Fibroblast of villous mesenchyme (primary cell): ENCODE measurements around the gene ACP4. TPM values are rescaled to one million over a fixed set of nuclear protein-coding genes. Genes with fewer than 3 reads are reported as not detected.

Experiments used
- DNase-seq: peaks from one replicate; pipeline ENCODE4 v3.0.0-alpha.2; 2010; ENCODE audit warnings: low read depth
- H3K4me3 ChIP-seq: 2 replicates; pipeline ENCODE4 v1.5.1; 2011; ENCODE audit warnings: low read depth, mild to moderate bottlenecking, low read length
- CTCF ChIP-seq: IDR thresholded peaks from 2 replicates; pipeline ENCODE4 v1.5.1; 2012; ENCODE audit warnings: low read depth, mild to moderate bottlenecking, low read length; ENCODE audit not compliant: insufficient read depth
- total RNA-seq: library from RNA; depleted of rRNA; stranded (reverse); fragments of >200 nt; gene quantifications from 2 replicates; pipeline ENCODE4 v1.2.3, GENCODE V29; 2012

The ACP4 gene
- total RNA-seq, 1 donor: not detected

DNA sequence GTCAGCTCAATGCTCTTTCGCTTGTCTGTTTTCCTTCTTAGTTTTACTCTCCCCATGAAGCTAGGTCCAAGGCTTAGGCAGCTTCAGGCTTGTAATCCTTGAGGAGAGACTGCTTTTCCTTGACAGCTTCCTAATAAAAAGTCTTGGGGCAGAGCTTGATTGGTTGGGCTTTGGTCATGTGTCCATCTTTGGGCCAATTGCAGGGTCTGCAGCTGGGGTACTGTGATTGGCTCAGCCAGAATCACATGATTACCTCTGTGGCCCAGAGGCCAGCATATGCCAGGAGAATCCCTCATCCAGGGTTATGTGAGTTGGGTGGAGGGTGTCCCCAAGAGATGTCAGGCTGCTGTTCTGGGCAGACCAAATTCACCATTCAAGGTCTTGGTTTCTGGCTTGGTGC is 25.2 kb downstream of the ACP4 start:
- no peak overlapping the region for H3K4me3 ChIP-seq
- DNase-seq: no peak
- no peak for TF ChIP-seq CTCF

DNA sequence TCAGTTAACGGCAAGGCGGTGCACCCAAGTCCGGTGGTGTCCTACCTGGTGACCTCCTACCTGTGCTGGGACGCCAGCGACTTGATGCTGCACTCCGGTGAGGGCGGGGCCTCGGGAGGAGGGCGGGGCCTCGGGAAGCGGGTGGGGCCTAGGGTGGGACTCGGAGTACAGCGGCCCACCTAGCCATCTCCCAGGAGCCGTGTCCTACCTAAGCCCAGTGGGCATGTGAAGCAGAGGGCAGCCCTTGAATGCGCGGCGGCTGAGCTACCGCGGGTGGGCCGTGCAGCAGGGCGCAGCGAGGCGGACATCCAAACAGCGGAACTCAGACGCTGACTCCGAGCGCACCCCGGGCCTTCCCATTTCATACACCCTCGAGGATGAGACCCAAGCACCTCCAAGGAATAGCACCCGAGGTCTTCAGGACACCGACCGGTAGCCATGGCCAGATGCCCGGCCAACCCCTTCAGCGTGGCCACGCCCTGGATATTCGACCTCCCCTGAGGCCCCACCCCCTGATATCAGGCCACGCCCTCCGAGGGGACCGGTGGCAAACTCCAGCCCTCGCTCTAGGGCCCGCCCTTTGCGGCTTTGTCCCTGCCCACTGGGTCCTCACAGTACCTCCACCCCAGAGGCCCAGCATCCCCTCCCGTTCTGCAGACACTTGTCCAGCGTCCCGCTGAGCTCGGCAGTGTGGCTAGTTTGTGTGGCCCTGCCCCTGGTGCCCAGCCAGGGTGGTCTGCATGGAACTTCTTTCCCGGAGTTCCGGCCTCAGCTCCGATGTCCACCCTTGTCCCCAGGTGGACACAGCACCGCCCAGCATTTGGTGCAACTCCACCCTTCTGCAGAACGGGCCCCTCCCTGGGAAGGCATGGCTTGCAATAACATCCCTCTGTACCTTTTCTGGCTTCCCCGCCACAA is 28.0 kb downstream of the ACP4 start:
- peak; percentile 12 for DNase-seq

DNA sequence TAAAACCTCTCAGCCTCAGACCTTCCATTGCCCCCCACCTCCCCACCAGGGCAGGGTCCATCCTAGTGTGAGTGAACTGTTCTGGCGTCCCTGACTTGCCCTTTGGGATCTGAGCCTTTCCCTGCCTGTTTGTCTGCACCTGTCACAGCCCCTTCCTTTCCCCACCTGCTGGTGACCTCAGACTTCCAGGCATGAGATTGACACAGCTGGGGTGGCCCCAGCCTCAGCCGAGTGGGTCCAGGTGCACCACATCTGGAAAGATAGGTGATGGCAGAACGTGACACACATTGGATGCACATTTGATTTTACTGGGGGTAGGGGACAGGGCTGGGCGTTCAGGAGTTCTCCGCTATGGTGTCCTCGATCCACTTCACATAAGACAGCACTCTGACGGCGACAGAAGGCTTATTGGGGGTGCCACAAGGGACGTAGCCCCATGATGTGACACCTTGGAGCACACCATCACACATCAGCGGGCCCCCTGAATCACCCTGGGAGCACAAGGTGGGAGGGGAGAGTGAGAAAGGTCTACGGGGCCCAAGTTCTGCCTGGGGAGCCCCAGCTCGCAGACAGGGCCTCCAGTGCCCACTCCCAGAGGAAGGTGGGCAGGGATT is 28.8 kb downstream of the ACP4 start:
- H3K4me3 ChIP-seq: no peak overlapping the region
- no peak for TF ChIP-seq CTCF
- no peak for DNase-seq

More for the DNA sequence above, 28.0 kb downstream of the ACP4 start:
- TF ChIP-seq CTCF: no peak
- H3K4me3 ChIP-seq: peak overlapping the region; percentile 58

- DNase-seq: no peak
- no peak for TF ChIP-seq CTCF
- no peak overlapping the region for H3K4me3 ChIP-seq
Observed at GRCh38 chr19:50819636-50820035, 29.4 kb downstream of the ACP4 start.

DNA sequence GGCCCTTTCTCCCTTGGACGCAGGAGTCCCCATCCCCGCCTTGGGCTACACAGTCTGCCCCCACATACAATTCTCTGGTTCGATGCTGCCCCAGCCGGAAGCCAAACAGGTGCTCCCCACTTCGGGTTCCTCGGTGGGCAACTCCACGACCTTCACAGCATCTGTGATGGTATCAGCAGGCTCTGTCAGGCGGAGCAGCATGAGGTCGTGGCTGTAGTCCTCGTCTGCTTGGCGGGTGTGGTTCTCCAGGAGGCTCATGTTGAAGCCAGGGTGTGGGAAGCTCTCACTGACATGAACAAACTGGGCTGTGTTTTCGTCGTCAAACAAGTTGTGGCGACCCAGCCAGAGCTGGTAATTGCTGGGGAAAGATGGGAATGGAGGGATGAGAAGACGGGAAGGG is 29.9 kb downstream of the ACP4 start:
- TF ChIP-seq CTCF: no peak
- H3K4me3 ChIP-seq: no peak overlapping the region
- no peak for DNase-seq

- no peak for TF ChIP-seq CTCF
- H3K4me3 ChIP-seq: no peak overlapping the region
- DNase-seq: no peak
Observed at GRCh38 chr19:50820549-50821247, 30.5 kb downstream of the ACP4 start.
